HG03159 (cell line): Measurements from ENCODE around the gene ATP2B3.

ENCODE experiments used
- ATAC-seq: cut with Tn5 transposase; IDR thresholded peaks from one replicate; pipeline ENCODE4 v1.9.1; 2021; ENCODE audit warnings: mild to moderate bottlenecking, moderate library complexity; ENCODE audit not compliant: unreplicated experiment

ATP2B3 gene

DNA sequence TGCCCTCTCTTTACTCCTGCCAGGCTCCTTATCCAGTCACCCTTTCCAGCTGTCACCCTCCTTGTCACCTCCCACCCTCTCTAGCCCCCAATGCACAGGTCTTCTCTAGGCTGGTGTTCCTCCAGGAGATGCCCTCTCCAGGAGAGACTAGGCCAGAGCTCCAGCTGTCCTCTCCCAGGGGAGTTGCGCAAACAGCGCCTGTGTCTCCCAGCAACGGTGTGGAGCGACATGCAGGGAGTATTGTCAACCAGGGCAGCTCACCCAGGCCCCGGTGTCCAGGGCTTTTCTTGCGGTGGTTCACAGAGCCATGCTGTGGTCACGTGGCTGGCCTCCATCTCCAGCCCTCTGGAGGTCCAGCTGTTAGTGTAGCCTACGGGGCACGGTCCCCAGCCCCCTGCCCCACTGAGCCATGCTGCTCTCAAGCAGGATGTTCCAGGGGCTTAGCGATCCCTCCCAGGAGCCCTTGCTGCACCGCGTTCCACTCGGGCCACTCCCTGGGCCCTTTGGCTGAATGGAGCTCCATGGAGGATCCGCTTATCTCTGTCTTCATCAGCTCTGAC, 46.7 kb downstream of the ATP2B3 start:
- ATAC-seq = no peak

DNA sequence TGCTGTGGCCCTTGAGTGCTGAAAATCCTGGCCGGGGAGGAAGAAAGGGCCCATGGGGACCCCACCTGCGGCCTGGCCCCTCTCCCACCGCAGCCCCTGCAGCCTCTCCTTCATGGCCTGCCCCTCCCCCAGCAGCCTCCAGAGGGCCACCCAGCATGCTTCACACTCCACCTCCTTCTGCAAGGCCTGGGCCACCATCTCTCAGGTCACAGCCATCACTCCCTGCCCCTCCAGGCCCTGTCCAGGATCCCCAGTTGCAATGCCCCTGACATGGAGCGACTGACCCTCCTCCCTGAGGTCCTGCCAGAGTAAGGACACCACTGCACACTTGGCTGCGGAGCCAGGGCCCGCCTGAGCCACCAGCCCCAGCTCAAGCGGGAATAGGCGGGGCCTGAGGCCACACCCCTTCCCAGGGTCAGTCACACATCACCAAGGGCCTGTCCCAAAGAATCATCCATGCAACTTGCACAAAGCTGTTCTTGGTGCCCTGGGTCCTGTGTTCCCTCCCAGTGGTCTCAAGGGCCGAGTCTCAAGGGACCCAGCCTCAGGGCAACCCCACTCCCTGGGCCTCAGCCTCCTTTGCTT, 48.6 kb downstream of the ATP2B3 start:
- no peak for ATAC-seq

DNA sequence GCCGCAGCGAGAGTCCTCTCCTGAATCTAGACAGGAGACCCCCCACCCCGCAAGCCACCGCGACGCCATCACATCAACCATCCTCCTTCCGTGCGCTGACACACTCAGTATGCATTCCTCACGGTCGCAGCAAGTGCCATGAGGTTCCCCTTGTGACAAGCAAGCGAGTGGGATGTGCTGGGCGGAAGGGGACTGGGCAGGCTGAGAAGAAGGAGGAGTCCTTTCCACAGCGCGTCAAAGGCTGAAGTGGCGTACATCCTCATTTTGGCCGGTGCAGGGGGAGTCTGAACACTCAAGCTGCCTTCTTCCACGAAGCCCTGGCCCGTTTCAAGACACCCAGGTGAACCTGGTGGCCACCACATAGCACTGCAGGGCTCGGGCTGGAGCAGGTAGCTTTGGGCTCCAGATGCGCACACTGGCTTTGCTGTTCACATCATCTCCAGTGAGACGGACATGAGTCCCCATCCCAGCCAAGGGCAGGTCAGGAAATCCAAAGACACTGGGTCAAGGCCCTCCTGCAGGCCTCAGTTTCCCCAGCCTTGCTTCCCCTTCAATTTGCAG, 51.1 kb downstream of the ATP2B3 start:
- ATAC-seq = no peak

DNA sequence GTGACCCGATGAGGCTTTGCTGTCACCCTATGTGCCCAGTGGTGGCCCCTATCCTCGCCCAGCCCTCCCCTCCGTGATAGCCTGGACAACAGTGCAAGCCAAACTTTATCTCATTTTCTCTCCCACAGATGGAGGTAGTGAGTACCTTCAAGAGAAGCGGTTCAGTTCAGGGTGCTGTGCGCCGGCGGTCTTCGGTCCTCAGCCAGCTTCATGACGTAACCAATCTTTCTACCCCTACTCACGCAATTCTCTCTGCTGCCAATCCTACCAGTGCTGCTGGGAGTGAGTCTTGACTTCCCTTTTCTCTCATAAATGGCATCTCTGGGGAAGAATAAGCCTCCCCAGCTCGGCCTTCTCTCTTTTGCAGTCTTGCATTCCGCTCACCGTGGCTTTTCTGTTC, 52.0 kb downstream of the ATP2B3 start:
- ATAC-seq = no peak

DNA sequence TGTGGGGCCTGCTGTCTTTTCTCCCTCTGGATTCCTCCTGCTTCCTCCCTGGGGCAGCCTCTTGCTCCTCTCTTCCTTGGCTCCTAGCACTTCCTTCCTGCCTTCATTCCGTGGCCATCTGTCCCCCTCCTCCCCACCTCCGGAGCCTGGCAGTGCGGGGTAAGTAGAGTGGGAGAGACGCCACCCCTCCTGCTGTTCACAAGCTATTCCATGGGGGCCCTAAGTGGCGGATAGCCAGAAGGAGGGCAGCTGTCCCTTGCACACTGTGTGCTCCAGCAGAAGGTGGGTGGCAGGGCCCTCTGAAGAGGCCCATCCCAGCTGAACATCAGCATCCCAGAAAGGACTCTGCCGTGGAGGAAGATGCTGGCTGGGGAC, 54.1 kb downstream of the ATP2B3 start:
- ATAC-seq = no peak

DNA sequence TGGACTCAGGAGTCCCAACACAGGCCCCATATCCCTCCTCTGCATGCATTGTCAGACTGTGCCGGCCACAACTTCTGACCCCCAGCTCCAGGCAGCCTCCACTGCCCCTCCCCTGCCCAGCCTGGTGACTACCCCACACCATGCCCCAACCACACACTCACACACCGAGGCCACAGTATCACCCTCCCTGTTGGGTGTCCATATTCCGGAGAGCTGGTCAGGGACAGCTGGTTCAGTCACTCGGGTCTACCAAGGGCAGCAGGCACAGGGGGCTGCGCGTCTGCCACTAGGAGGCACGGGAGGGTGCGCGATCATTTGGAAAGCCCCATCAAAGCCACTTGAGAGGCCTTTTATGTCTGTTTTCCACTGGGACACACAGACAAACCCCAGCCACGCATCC, 55.2 kb downstream of the ATP2B3 start:
- no peak for ATAC-seq

DNA sequence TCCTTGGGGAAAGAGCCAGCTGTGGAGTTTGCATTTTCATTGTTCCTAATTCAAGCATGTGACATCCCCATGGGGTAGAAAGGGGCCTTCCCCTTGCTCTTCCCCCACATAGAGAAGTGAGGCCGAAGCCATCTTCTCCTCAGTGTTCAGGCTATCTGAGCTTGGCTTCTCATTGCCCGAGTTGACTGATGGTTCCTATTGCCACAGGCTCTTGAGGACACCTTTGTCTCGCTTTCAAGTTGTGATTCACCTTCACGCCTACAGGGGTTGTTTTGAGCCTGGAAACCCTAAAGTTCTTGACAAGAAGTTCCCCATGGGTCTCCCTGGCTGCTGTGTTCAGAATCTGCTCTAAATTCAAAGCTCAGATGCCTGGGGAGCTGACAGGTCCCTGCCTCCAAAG, 56.5 kb downstream of the ATP2B3 start:
- peak; percentile 57 for ATAC-seq

DNA sequence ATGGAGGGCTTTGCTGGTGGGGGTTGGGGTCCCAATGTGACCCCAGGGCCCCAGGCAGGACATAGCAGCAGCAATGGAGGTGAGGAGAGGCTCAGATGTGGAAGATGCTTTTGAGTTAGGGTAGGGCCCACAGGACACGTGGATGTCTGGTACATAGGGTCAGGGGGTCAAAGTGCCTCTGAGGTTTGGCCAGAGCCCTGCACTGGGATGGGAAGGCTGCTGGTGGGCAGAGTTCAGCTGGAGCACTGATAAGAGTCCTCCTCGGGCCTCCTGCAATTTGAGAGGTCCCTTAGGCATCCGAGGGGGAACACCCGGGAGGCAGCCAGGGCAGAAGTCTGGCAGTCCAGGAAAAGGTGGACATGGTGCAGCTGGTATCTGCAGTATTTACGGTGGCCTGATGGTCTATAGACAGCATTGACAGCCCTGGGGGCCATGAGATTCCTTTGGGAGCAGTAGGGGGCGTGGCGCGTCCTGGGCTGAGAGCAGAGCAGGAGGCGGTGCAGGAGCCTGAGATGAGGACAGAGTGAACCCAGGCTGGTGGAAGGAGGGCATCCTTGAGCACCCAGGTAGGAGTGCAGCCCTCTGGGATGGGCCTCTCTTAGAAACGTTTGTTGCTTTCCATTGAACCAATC, 58.9 kb downstream of the ATP2B3 start:
- no peak for ATAC-seq

DNA sequence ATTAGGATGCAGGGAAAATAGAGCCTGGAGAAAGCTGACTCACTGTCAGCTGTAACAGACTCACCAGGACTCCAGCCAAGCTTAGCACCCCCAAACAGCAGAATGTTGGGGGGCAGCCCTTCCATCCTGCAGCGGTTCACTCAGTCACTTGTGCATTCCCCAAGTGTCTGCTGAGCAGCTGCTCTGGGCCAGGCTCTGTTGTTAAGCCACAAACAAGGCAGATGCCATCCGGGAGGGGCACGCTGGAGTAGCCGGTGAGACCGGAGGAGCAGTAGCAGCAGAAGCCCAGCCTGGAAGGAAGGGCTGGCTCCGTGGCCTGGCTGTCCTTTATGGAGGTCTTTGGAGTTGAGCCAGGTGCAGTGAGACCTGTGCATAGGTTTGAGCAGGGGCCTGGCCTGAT, 59.5 kb downstream of the ATP2B3 start:
- no peak for ATAC-seq

DNA sequence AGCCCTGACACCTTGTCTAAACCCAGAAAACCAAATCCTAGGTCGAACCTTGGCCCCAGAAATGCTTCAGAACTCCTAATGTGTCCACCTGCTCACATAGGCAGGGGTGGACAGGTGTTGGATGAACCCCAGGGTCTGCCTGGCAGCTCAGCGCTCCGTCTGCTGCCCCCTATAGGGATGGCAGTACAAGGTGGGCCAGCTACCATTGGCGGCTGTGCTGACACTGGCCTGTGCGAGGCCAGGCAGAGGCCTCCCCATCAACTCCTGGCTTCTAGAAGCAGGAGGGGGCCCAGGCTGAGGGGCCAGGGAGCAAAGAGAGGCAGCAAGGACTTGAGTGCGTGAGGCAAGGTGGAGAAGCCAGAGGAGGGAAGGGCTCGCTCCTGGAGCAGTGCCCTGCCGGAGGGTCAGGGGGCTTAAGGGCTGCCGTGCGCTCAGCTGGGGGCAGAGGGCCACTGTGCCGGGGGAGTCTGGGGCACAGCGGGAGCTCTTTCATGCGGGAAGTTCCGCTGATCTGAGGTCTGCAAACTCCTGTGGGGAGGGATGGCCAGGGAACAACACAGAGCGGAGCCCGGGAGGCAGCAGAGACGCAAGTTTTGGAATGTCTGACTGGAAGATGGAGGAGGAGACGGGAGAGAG, 60.9 kb downstream of the ATP2B3 start:
- ATAC-seq = no peak

DNA sequence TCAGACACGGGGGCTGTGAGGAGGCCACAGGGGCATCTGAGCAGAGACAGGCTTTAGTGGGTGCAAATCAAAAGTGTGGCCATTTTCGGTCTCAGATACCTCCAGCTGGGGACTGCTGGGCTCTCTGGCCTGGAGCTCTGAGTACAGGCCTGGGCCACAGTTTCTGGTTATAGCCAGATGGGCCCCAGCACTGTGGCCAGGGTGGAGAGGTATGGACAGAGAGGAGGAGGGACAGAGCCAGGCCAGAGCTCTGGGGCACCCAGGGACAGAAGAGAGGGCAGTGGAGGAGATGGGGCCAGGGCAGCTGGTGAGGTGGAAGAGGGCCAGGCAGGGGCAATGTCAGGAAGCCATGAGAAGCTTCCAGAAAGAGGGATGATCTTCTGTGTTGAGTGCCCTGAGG, 61.4 kb downstream of the ATP2B3 start:
- ATAC-seq = no peak

DNA sequence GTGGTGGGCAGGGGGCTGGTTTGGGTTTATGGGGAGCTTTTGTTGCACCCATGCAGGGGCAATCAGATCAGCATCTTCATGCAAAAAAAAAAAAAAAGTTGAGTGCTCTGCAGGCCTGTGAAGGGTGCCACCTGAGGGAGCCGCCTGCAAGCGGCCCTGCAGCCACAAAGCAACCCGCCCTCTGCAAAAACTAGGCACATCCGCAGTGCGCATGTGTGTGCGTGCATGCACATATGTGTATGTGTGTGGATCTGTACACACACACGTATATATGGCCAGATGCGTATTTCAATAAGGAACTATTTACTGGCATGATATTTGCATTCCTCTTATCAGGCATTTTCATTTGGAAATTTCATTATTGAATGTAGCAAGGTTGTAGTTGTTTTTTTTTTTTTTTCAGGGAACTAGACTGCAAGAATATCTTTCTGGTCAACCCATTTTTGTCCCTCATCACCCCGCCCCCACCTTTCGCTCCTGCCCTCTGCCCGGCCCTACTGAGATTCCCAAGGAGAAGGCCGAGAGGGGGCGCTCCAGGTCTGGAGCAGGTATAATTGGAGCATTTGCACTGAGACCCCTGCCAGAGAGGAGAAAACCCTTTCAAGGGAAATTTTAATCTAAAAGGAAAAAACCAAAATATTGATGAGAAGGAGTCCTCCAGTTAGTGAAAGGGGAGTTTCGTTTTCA, 63.4 kb downstream of the ATP2B3 start:
- no peak for ATAC-seq

DNA sequence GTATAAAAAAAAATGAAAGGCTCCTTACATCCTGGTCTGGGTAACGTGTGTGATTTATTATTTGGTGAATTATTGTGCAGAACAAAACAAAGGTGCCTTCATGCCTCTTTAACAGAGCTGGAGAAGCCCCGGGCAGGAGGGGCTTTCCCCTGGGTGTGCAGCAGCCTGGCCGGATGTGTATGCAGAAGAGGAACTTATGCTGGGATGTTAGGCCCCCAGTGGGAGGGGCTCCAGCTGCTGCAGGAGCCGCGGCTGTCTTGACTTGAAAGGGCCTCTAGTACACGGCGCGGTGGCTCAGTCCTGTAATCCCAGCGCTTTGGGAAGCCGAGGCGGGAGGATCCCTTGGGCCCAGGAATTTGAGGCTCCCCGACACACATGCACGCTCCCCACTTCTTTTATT, 65.5 kb downstream of the ATP2B3 start:
- ATAC-seq = peak; percentile 98

DNA sequence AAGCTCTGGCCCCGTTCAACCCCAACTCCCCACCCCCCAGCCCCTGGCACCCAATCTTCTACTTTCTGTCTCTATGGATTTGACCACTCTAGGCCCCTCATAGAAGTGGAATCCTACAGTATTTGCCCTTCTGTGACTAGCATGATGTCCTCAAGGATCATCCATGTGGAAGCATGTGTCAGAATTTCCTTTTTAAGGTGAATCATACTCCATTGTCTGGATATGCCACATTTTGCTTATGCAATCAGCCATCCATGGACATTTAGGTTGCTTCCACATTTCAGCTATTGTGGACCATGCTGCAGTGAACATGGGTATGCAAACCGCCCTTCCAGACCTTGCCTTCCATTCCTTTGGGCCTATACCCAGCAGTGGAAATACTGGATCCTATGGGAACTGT, 66.0 kb downstream of the ATP2B3 start:
- no peak for ATAC-seq

DNA sequence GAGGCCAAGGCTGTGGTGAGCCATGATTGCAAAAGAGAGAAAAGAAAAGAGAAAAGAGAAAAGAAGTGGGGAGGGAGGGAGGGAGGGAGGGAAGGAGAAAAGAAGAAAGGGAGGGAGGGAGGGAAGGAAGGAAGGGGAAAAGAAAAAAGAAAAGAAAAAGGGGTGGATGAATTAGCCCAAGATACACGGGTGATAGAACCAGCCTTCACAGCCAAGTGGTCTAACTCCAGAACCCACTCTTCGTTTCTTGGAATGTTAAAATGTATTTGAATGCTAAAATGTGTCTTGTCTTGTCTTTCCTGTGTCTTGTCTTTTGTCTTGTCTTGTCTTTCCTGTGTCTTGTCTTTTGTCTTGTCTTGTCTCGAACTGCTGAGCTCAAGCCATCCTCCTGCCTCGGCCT, 68.4 kb downstream of the ATP2B3 start:
- no peak for ATAC-seq

DNA sequence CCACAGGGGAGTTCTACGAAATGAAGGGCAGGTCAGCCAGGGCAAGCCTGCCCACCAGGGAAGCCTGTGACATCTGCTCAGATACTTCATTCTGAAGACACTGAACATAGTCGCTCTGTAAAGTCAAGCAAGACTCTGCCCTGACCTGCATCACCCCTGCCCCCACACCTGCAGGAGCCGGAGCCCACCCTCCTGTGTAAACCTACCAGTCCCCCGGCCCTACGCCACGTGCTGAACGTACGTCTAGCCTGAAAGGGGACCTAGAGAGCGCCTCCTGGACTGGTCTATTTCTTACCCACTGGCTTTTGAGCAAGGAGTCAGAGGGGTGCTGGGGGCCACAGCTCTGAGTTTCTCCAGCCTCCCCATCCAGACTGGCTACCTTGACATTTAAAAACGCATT, 69.9 kb downstream of the ATP2B3 start:
- no peak for ATAC-seq

DNA sequence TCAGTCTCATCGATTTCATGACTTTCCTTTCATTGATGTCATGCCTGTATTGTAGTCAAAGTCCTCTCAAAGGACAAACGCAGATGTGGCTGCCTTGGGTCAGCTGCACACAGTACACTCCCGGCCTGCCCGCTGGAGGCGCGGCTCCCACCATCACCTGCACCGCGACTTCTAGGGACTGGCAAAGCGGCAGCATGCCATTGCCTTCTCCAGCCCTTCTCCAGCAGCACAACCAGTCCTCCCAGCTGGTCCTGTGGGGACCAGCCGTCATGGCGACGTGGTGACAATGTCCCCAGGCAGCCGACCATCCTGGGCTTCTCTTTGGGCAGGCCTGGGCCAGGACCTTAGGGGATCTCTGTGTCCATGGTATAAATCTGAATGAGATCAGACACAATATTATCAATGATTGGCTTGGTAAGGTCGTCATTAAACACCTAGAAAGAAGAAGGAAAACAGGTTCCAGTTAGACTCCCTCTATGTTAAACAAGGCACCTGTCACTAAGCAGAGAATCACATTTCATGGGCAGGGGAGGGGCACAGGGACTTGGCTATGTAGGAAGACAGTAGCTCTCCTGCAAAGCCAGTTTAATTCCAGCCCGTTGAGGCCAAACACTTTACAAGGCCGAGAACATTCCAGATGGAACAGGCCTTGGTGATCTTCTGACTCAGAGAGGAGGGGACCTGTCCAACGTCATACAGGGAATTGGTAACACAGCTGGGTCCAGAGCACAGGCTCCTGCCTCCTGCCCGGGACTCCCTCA, 70.8 kb downstream of the ATP2B3 start:
- ATAC-seq = no peak

DNA sequence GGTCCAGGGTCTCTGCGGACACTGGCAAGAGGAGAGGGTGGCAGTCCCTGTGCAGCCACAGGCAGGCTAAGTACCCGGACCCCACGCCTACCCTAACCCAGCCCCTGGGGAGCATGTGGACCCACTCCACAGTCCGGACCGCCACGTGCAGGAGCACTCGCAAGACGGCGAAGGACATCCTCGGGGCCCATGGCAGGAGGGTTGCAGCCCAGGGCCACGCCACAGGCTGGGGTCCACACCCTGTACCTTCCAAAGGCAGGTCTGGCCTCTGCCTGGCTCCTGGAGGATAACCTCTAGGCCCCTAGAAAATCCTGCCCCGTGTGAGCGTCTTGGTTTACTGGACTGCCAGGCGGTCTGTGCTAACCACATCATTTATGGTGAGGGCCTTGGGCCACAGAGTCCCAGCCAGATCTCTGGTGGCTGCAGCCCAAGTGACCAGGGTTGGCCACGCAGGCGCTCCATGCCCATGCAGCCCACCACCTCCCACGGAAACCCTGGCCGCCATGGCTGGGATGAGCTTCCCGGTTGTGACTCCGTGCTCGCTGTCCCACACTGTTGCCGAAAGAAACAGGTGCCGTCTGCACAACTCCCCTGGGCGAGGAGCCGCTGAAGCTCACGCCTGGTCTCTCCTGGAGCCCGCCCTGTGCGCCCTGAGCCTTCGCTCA, 71.5 kb downstream of the ATP2B3 start:
- ATAC-seq = no peak

DNA sequence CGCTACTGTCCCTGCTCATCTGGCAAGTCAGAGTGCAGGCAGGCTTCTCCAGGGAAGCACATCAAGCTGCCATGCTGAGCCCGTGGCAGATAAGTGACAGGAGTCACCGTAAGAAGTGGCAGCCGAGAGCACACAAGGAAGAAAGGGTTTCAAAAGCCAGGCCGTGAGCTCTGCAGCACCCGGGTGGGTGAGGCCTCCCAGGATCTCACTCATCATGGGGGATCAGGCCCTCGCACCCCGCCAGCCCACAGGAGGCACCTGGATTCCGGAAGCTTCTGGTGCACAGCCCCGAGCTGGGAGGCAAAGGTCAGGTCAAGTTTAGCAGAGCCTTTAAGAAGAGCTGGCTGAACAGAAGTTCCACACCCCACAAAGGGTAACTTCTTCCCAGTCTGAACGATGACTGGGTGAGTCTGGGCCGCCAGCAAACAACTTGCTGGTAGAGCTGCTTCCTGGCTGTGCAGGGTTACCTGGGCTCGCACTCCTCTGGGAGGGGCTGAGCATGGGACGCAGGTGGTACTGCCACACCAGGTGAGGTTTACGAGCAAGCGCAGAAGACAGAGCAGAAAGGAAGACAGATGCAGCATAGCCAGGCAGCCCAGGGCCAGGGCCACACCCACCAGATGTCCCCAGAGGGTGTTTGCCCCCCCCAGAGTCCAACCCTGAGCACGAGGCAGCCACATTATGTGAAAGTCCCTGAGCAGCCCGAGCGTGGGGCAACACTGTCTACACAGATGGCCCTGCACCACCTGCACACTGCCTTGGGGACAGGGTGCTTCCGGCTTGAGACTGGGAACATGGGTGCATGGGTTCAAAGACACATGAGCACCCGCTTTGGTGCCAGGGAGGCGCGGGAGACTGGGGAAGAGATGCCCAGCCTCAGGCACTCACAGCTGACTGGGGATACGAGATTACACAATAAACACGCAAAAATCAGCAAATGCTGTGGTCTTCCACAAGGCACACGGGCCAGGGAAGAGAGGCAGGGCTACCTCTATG, 73.8 kb downstream of the ATP2B3 start:
- ATAC-seq = no peak
